Suppressor macrophage treated with lipopolysaccharide for 1 hour (primary cell): Measurements from ENCODE around the gene SCYGR3.

Source experiments
- DNase-seq, 3 donors: peaks; one replicate each; pipeline ENCODE4 v3.0.0-alpha.2; 2020 to 2022

Gene SCYGR3, protein sequence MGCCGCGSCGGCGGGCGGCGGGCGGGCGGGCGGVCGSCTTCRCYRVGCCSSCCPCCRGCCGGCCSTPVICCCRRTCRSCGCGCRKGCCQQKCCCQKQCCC

DNA sequence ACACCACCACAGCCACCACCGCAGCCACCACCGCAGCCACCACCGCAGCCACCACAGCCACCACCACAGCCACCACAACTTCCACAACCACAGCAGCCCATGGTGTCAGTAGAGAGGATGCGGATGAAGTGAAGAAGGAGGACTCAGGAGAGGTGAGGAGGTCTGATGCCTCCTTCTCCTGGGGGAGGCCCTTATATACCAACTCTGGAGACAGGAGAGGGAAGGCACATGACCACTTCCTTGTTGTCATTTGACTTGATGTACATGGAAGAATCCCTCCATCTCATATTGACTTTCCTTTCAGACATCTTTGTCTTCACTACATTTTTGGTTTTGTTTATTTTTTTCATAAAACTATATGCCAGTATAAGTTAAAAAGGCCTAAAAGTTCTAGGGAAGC lies at the start of gene SCYGR3:
SCYGR3 (minus strand) TSS at position 101 of the 400 bp plus-strand sequence; CDS start at position 101, 0 bp downstream.
- DNase-seq, result no peak

DNA sequence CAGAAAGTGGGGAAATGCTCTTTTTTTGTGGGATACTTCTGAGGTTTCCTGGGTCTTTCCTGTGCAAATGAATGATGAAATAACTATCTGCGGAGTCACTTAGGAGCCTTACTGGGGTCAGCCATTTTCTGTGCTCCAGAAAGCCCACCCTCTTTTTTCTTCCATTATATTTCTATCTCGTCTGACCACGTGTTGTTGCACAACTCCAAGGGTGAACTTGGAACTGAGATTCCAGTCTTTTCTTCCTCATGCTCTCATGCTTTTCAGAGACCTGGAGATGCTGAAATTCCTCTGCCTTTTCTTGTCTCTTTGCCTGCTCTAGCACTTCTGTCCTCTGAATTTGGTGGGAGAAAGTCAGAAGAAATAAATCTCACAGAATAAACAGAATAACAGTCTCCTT lies 47.2 kb upstream of the SCYGR3 start:
- no peak for DNase-seq

DNA sequence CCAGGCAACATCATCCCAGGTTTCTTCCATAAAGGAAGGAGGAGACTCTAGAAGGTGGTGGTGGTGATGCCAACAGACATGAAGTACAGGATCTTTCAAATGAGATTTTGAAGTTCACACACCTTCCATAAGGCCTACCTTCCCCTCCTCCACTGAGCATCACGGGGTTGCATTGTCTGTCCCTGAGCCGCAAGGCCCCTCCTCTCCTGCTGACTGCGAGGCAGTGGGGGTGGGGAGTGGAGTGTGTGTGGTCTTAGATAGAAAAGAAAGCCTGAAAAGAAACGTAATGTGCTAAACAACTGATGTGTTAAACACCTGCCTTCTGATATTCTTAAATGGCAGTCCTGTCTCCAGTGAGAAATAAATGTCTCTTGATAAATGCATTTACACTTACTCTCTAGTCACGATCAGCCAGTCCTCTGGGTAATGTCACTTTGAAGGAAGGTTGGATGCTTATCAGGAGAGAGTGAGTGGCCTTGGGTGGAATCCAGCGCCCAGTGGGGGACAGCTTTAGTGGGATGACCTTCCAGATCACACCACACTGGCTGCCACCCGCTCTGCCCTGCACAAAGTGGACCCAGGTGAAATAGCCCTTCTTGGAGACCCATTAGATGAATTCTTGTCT lies 46.5 kb upstream of the SCYGR3 start:
- DNase-seq, result no peak

DNA sequence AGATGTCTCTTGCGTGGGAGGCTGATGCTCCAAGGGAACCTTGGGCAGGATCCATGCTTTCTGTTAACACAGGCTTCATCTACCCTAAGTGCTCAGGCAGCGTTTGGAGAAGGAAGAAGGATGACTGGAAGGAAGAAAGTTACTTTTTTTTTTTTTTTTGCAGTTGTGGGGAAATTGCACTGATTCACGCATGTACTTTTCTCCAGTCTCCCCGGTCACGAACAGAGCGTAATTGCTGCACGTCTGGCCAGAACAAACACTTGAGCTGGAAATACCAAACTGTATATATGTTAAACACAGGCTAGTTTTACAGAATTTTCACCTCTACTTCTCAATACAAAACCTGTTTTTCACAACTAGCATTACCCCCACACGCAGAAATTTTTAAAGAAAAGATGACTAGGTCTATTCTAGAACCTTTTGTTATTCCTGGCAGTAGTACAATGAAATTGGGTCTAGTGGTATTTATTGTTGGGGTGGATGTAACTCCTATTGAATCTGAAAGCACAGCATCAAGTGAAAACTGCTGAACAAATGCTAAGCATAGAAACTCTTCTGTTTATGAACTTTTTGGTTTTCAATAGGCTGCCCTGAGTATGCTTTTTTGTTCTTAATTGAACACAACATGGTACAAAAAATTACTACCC lies 42.7 kb upstream of the SCYGR3 start:
- DNase-seq, result peak; percentile 34 to 63 (median 51)

DNA sequence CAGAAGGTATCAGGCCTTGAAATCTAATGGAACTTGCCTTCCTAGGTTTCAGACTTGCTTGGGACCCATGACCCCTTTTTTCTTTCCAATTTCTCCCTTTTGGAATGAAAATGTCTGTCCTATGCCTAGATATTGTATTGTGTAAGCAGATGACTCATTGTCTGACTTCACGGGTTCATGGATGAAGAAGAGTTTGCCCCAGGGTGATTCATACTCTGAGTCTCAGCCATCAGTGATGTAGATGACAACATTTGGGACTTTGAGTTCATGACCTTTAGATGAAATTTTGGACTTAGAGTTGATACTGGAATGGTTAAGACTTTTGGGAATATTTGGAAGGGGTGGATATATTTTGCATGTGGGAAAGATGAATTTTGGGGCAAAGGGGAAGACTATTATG lies 40.8 kb upstream of the SCYGR3 start:
- DNase-seq, result peak; percentile 82 to 96 (median 95)

DNA sequence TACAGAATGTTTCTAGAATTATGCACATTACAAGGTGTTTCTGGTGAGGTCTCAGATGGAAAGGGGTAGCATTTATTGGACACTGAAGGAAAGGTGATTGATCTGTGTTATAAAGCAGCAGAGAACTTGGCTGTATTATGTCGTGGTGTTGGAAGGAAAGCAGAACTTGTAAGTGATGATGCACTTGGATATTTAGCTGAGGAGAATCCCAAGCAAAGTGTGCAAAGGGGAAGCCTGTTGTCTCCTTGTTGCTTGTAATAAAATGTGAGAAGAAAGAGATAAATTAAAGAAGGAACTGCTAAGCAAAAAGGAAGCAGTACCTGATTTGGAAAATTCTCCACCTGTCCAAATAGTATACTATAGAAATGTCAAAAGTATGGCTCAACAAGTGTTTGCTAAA lies 39.8 kb upstream of the SCYGR3 start:
- DNase-seq, result peak; percentile 22 to 60 (median 41)

DNA sequence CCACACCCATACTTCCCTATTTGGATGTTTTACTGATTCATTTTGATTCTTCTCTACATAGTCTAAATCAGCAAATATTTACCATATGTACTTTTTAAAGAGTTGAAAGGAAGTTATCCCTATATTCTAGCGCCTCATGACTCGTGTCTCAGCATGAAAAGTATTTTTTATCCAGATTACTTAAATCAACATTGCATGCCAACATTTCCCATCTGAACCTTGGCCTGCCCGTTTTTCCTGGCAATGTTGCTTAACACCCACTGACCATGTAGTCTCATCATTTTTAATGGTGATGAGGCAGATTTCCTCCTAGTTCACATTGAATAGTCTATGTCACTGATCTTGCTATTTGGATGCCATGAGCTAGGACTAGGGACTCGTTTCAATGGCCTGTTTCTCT lies 38.8 kb upstream of the SCYGR3 start:
- peak; percentile 32 to 76 (median 50) for DNase-seq

DNA sequence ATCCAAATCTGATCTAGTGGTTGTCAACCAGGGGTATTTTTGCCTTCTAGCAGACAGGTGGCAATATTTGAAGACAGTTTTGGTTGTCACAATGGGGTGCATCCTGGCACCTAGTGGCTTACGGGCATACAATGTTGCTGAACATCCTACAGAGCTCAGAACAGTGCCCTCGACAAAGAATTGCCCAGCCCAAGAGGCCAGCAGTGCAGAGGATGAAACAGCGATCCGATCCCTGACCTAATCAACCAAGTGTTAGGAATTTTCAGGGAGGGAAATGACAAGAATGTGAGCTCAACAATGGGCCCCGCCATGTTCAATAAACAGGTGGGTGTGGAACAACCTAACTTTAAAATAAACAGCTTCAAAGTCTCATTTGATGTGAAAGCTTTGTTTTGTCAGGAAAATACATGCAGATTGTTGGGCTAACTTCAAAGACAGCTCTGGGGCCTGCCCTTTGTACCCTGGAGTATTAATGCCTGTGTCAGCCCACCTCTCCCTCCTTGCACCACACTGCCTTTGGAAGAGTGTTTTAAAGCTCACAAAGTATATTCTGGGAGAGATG lies 29.4 kb upstream of the SCYGR3 start:
- no peak for DNase-seq

DNA sequence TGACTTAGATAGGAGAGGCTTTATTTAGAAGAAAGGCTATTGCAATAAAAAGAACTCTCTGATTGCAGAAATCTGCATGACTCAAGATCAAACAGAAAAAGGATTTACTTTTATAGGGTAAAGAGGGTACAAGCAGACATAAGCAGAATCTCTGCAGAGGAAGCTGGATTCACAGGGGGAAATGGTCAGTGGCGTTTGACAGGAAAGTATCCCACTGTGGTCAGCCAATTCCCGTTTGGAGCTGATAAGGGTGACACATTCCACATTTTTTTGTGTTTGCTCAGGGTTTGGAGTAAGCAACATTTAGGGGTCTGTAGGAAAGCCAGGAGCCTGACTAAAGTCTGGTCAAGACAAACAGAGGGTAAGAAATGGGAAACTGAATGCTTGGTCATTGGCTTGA lies 28.0 kb upstream of the SCYGR3 start:
- DNase-seq, result no peak

DNA sequence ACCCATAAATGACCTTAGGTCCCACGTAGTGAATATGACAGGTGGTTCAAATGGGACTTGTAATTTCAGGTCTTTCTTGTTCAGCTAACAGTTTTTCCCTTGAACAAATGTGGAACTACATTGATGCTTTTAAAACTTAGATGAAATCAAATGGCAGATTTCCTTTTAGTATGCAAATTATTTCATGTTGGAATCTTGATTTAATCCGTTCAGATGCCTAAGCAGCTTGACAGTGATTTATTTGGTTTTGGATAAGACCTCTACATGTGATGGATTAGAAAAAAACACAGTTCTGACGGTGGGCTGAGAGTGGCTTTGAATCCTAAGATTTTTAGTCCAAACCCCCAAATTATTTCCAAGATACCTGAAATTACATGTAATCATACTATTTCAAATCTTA lies 19.6 kb upstream of the SCYGR3 start:
- no peak for DNase-seq

DNA sequence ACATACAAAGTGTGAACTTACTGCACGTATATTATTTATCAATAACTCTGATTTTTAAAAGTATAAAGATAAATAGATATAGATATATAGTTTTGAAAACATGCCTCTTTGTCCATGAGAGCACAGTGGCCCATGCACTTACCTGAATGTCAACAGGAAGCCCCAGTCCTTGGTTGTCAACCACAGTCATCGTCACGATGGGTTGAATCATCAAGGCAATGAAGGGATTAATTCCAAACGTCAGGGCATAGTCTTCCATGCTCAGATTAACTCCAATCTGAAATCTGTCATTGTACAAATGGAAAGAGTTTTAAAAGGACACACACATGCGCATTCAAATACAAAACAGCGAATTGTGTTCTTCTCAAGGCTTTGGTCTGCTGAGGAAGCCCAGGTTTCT lies 18.2 kb upstream of the SCYGR3 start:
- no peak for DNase-seq

DNA sequence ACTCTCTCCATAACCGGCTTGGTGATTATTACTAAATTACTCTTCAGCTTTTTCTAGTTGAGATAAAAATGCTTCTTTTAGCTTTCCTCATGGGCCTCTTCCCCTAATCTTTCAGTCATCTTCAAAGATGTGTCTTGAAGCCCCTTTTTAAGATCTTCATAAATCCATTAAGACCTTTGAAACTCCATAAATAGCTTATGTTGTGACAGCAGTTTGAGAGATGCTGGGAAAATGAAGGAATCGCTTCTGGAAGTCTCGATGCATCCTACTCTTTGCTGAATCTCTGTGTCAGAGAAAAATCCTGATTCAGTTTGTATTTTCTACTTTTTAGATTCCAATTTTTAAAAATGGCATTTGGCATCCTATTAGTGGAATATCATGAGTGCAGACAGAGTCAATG lies 15.7 kb upstream of the SCYGR3 start:
- DNase-seq, result no peak

DNA sequence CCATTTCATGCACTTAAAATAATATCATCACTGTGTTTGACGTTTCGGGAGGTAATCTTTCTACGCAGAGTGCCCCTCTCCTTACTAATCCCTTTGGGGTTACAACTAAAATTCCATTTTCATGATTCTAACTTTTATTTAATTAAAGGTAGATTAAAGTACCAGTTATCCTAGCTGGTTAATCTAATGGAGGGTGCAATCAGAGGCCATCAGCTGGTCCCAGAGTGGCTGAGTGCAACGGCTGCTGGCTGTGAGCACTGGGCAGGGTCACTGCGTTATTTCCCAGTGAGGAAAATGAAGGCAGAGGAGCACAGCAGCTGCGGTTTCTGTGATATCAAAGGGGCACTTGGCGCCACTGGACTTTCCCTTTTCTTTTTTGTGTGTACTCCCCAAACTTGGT lies 14.8 kb upstream of the SCYGR3 start:
- no peak for DNase-seq

DNA sequence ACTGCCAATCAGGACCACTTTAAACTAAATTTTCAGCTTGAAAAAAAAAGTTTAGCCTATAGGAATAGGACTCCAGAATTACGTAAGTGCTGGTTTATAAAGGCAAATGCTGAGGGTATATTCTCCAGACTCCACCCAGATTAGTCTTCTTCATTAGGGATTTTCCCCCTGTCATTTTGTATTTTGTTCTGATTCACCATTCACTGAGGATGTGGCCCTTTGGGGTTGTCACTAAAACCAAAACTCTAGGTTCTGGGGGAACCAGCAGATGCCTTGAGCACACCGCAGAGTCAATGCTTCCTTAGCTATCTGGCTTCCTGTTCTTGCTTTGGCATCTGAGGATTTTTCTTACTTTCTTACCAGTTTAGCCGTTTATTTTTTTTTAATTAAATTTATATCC lies 13.1 kb upstream of the SCYGR3 start:
- peak; percentile 36 to 59 (median 38) for DNase-seq

DNA sequence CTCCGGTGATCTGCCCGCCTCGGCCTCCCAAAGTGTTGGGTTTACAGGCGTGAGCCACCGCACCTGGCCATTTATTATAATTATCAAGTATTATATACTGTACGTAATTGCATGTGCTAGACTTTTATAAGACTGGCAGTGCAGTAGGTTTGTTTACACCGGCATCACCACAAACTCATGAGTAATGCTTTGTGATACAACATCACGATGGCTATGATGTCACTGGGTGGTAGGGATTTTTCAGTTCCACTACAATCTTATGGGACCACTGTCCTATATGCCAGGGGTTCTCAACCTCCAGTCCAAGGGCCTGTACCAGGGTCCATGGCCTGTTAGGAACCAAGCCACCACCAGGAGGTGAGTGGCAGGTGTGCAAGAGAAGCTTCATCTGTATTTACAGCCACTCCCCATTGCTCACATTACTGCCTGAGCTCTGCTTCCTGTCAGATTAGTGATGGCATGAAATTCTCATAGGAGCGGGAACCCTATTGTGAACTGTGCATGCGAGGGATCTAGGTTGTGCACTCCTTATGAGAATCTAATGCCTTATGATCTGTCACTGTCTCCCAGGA lies 12.0 kb upstream of the SCYGR3 start:
- DNase-seq, result peak; percentile 7 to 45 (median 20)

DNA sequence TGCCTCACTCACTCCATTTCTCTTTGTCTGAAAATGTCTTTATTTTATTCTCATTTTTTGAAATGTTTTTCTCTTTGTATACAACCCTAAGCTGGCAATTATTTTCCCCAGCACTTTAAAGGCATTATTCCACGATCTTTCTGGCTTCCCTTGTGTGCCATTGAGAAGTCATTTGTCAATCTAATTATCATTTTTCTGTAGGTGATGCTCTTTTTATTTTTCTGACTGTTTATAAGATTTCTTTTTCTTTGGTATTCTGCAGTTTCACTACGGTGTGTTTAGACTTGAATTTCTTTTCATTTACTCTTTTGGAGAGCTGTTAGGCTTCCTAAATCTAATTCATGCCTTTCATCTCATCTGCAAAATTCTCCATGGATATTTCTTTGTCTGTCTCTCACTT lies 10.8 kb upstream of the SCYGR3 start:
- DNase-seq, result no peak

DNA sequence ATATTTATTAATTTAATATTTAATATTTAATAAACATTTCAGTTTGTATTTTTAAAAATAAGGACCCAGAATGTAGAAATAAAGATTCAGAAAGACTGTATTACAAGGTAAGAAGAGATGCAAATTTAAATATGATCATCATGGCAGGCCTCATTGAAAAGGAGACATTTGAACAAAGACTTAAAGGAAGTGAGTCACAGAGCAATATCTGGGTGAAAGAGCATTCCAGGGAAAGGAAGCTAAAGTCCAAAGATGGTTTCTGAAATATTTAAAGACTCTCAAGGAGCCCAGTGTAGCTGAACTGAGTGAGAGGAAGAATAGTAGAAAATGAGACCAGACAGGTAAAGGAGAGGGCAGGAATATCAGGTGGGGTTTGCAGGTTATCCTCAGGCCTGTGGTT lies 8.6 kb upstream of the SCYGR3 start:
- DNase-seq, result peak; percentile 18 to 53 (median 22)

DNA sequence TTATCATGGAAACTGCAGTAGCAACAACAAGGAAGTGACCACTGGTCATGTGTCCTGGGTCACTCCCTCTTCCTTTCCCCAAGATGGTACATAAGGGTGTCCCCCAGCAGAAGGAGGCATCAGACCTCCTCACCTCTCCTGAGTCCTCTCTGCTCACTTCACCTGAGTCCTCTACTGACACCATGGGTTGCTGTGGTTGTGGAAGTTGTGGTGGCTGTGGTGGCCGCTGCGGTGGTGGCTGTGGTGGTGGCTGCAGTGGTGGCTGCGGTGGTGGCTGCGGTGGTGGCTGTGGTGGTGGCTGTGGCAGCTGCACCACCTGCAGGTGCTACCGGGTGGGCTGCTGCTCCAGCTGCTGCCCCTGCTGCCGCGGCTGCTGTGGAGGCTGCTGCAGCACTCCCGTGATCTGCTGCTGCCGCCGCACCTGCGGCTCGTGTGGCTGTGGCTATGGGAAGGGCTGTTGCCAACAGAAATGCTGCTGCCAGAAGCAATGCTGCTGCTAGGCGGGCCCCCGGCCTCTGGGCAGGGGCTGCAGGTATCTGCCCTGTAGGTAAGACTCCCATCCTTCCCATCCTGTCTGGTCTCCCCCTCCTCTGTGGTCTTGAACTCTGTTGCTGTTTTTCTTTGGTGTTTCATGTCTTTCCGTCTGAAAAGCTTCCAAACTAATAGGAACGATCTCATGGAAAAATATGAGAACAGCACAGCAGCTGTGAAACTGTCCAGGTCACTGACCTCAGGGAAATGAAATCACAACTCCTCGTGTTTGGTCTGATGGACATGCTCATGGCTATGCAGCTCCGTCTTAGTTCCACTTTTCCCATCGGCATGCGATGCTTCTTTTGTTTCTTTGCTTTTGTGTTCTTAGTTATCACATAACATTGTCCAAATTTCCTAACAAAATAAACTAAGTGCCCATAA lies 2.9 kb upstream of the SCYGR3 start, which contains the start of gene SCYGR4:
SCYGR4 (plus strand) TSS at position 183 of the 915 bp plus-strand sequence; CDS start at position 183, 0 bp downstream.
- DNase-seq, result no peak

DNA sequence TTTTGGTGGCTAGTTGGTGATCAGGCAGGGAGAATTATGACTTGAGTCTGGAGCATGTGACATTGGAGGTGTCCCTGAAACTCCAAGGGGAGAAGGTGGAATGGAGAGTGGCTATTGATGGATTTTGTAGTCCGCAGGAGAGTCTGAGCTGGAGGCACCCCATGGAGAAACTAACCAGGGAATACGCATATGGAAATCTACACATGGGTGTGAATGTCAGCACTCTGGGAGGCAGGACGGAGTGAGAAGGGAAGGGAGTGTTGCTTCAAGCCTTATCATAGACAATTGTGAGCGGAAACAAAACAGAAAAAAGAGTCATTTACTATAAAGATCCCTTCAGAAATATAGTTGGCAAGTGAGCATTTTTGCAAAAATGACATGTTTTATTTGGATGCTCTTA lies 2.0 kb upstream of the SCYGR3 start:
- no peak for DNase-seq

DNA sequence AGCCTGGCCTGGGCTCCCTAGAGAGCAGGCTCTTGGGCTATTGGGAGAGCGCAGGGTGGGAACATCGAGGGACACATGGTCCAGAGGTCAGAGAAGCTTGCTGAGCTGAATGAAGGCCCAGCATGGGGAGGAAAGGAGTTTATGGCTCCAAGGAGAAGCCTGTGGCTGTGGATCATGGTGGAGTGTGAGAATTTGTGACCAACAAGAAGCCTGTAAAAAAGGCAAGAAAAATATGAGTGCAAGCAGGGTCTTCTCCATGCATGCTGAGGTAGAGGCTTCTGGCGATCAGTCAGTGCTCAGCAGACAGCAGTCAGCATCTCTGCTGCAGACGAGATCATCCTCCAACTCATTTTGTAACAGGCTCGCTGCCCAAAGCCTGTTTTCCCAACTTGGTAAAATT lies 1.3 kb upstream of the SCYGR3 start:
- DNase-seq, result no peak

DNA sequence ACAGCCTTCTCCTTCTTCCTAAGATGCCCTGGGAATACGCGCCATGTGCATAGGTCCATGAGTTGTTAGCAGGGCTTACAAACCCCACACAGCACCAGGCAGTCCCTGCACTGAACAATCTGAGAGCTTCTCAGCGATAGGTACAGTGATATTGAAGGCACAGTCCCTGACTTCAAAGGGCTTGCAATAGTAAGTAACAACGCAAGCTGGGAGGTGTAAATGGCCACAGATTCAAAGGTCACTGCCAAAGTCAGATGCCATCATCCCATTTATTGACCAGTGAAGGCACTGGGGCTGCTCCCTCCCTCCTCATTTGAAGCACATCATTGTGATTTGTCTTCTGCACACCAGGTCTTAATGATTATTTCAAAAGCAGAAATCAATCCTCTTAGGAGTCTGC lies 541 bp upstream of the SCYGR3 start:
- DNase-seq, result no peak

DNA sequence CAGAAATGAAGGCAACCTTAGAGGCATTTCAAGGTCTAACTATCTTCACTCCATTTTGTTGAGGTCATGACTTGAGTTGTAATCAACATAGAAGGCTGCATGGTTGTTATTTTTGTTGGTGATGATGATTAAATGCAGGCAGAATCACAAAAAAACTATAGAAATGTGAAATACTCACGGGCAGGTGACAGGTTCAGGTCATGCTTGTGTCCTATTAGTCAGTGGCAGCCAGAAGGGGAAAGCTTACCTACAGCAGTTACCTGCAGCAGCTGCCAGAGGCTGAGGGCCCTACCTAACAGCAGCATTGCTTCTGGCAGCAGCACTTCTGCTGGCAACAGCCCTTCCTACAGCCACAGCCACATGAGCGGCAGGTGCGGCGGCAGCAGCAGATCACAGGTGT lies 394 bp downstream of the SCYGR3 start:
- no peak for DNase-seq

DNA sequence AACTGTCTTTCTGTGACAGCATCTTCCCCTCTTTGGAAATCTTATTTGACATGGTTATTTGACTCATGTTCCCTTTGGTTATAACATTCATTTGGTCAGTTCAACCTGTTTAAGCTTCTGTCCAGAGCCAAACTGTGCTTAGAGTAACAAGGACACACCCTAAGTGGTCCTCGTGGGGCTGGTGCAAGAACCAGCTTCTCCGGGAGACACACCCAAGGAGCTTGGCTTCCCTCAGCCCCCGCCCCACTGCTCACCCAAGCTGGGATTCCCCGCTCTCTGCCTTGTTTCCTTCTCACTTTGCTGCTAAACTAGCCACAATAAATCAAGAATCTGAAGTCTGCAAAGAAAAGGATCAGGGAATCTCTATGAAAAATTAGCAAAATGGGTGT lies 1.4 kb downstream of the SCYGR3 start:
- peak; percentile 14 to 44 (median 34) for DNase-seq
